ENCODE data around the gene HOXC6. TPM values are rescaled to one million over a fixed set of nuclear protein-coding genes. Genes with fewer than 3 reads are reported as not detected.
A peak's percentile ranks its signal among the peaks of the same experiment; 100 is the strongest.

Gene HOXC6
- total and polyA plus RNA-seq, 2 of the 13 experiments (the other 11 are each of a cell fraction or from before 2014, with no cell fraction given): not detected

DNA sequence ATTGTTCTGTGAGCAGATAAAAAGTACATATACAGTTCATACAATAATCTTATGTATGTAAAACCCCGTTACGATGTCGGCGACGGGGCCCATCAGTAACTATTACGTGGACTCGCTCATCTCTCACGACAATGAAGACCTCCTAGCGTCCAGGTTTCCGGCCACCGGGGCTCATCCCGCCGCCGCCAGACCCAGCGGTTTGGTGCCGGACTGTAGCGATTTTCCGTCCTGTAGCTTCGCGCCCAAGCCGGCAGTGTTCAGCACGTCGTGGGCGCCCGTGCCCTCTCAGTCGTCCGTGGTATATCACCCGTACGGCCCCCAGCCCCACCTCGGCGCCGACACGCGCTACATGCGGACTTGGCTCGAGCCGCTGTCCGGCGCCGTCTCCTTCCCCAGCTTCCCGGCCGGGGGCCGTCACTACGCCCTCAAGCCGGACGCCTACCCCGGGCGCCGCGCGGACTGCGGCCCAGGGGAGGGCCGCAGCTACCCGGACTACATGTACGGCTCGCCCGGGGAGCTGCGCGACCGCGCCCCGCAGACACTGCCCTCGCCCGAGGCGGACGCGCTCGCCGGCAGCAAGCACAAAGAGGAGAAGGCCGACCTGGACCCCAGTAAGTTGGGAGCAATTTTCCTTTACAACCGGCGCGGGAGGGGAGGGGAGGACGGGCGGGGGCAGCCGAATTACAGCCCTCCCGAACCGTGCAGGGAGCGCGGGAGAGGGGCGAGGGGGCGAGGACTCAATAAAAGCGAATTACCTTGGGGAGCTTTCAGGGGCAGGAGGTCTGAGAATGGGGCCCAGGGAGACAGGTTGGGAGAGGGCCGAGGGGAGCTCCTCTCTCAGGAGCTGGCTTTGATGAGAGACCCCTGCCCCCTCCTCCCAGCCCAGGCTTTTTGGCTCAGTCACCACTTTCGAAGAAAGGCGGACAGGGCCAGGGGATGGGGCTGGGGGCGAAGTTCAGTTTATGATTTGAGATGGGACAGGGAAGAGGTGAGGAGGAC, 27.8 kb upstream of the HOXC6 start, which contains the start of gene HOXC9 (continued):
- no peak for TF ChIP-seq ZNF318 (CRISPR knock-in tag; IDR thresholded peaks at IDR 0.05)
- TF ChIP-seq AHDC1 (CRISPR knock-in tag; IDR thresholded peaks at IDR 0.05; ENCODE audit: borderline replicate concordance): no peak
- TF ChIP-seq, protein P1, sequence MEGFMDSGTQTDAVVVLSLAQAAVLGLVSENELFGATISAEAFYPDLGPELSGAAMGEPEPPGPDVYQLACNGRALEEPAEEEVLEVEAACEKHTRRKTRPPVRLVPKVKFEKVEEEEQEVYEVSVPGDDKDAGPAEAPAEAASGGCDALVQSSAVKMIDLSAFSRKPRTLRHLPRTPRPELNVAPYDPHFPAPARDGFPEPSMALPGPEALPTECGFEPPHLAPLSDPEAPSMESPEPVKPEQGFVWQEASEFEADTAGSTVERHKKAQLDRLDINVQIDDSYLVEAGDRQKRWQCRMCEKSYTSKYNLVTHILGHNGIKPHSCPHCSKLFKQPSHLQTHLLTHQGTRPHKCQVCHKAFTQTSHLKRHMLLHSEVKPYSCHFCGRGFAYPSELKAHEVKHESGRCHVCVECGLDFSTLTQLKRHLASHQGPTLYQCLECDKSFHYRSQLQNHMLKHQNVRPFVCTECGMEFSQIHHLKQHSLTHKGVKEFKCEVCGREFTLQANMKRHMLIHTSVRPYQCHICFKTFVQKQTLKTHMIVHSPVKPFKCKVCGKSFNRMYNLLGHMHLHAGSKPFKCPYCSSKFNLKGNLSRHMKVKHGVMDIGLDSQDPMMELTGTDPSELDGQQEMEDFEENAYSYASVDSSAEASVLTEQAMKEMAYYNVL (CRISPR knock-in tag; IDR thresholded peaks at IDR 0.05; ENCODE audit: borderline replicate concordance): no peak
- peak; percentile 65; the same call in 1 of the 2 replicates for TF ChIP-seq EZH2 (conservative IDR thresholded peaks at IDR 0.05; ENCODE audit: low read depth, low read length)
- TF ChIP-seq, protein P2, sequence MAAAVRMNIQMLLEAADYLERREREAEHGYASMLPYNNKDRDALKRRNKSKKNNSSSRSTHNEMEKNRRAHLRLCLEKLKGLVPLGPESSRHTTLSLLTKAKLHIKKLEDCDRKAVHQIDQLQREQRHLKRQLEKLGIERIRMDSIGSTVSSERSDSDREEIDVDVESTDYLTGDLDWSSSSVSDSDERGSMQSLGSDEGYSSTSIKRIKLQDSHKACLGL (CRISPR knock-in tag; IDR thresholded peaks at IDR 0.05): no peak; the same call in 1 of the 2 replicates
- no peak for TF ChIP-seq ZNF451 (CRISPR knock-in tag; IDR thresholded peaks at IDR 0.05)
- no peak for TF ChIP-seq ARHGAP35 (CRISPR knock-in tag; IDR thresholded peaks at IDR 0.05; ENCODE audit: borderline replicate concordance)
- 0 out of 2 replicates have a peak, but pooled peaks have one; percentile 26 for TF ChIP-seq HOXA3 (CRISPR knock-in tag; IDR thresholded peaks at IDR 0.05)
- TF ChIP-seq MTA3 (CRISPR knock-in tag; IDR thresholded peaks at IDR 0.05): no peak
- TF ChIP-seq HDAC1 (CRISPR knock-in tag; IDR thresholded peaks at IDR 0.05): peak; percentile 35; the same call in 1 of the 2 replicates

Data from HepG2 (cell line).